ENCODE data around the gene C3orf22.

- TF ChIP-seq MNT (conservative IDR thresholded peaks at IDR 0.05) (no peak), YY1 (IDR thresholded peaks at IDR 0.05; ENCODE audit: borderline replicate concordance in 1 of 3, control insufficient read depth in 1 of 3, extremely low read depth in 1 of 3, insufficient read depth in 3 of 3, insufficient read length in 1 of 3, insufficient replicate concordance in 2 of 3, low read depth in 1 of 3, low read length in 2 of 3) (no peak), KDM2B (CRISPR knock-in tag; IDR thresholded peaks at IDR 0.05) (no peak), SP2 (IDR thresholded peaks at IDR 0.05; ENCODE audit: extremely low read depth, low read depth, low read length, poor library complexity, severe bottlenecking) (no peak), ESRRA (IDR thresholded peaks at IDR 0.05; ENCODE audit: borderline replicate concordance, low read depth) (no peak)
These were observed 57.0 kb downstream of the C3orf22 start for GRCh38 chr3:126501736-126502135.

Data from K562 (cell line).